T-helper 17 cell (primary cell): ENCODE results near the gene KANK4. TPM values are rescaled to one million over a fixed set of nuclear protein-coding genes. Genes with fewer than 3 reads are reported as not detected.
"Not testable (repeated sequence)": the region's sequence is repeated elsewhere in the genome, so short reads cannot be mapped to it uniquely, and the experiment has no call there.

Experiments
- ATAC-seq: fragments of 150-1000 bp; cut with Tn5 transposase; 2 replicates; pipeline ENCODE4 v1.10.0; 2021; ENCODE audit warnings: mild to moderate bottlenecking, moderate library complexity
- DNase-seq, 3 donors: peaks; one replicate each; pipeline versions ENCODE4 v3.0.0 to v3.0.0-alpha.2; 2020 to 2021
- H3K9me3 ChIP-seq: one replicate; pipeline ENCODE4 v1.7.0; 2013; ENCODE audit warnings: low read length, mild to moderate bottlenecking; ENCODE audit not compliant: control insufficient read depth, poor library complexity, severe bottlenecking
- H3K27ac Mint-ChIP-seq: one replicate; pipeline ENCODE4 v1.8.0; 2022; ENCODE audit warnings: mild to moderate bottlenecking, moderate library complexity, mixed read lengths
- H3K27me3 Mint-ChIP-seq: one replicate; pipeline ENCODE4 v1.8.0; 2022; ENCODE audit warnings: mixed read lengths
- H3K36me3 Mint-ChIP-seq: one replicate; pipeline ENCODE4 v1.8.0; 2022; ENCODE audit warnings: low read depth, mixed read lengths
- H3K4me1 Mint-ChIP-seq: one replicate; pipeline ENCODE4 v1.8.0; 2022; ENCODE audit warnings: mild to moderate bottlenecking, mixed read lengths
- H3K4me3 Mint-ChIP-seq: one replicate; pipeline ENCODE4 v1.8.0; 2022; ENCODE audit warnings: mild to moderate bottlenecking, moderate library complexity, mixed read lengths
- total RNA-seq, 4 donors: library from RNA in 2 of 4; stranded (reverse) in 2 of 4; gene quantifications; one replicate each; pipeline ENCODE4 v1.2.3 and lab custom pipeline; 2022 to 2026

The KANK4 gene
- total RNA-seq, 2 donors from 2014 or later = not detected

GRCh38 chr1:62241371-62242131 is 77.7 kb downstream of the KANK4 start:
- H3K36me3 Mint-ChIP-seq = no peaks in the 10 kb centered on the region
- no peak overlapping the region for H3K27ac Mint-ChIP-seq
- ATAC-seq (no peak), DNase-seq (no peak)
- no peak overlapping the region for H3K4me3 Mint-ChIP-seq
- H3K9me3 ChIP-seq = no peaks in the 10 kb centered on the region
- no peaks in the 10 kb centered on the region for H3K4me1 Mint-ChIP-seq
- H3K27me3 Mint-ChIP-seq = peaks cover 13% of the 10 kb centered on the region

GRCh38 chr1:62240651-62241370 is 78.4 kb downstream of the KANK4 start:
- Mint-ChIP-seq H3K27ac (no peak overlapping the region), H3K4me3 (no peak overlapping the region), H3K4me1 (no peaks in the 10 kb centered on the region), H3K36me3 (no peaks in the 10 kb centered on the region), H3K27me3 (peaks cover 16% of the 10 kb centered on the region)
- H3K9me3 ChIP-seq = no peaks in the 10 kb centered on the region
- ATAC-seq (no peak), DNase-seq (no peak)

GRCh38 chr1:62239652-62240403 is 79.4 kb downstream of the KANK4 start:
- not testable (repeated sequence) for DNase-seq, H3K27ac Mint-ChIP-seq, H3K36me3 Mint-ChIP-seq, H3K4me1 Mint-ChIP-seq, H3K9me3 ChIP-seq, H3K4me3 Mint-ChIP-seq, ATAC-seq
- H3K27me3 Mint-ChIP-seq = peaks cover 26% of the 10 kb centered on the region

- H3K4me1 Mint-ChIP-seq = no peaks in the 10 kb centered on the region
- H3K27me3 Mint-ChIP-seq = peaks cover 38% of the 10 kb centered on the region
- H3K36me3 Mint-ChIP-seq = no peaks in the 10 kb centered on the region
- no peak for ATAC-seq
- no peak for DNase-seq
- no peak overlapping the region for H3K4me3 Mint-ChIP-seq
- H3K9me3 ChIP-seq = no peaks in the 10 kb centered on the region
- H3K27ac Mint-ChIP-seq = no peak overlapping the region
Measured at GRCh38 chr1:62238507-62238906, 80.7 kb downstream of the KANK4 start.

- H3K4me3 Mint-ChIP-seq = no peak overlapping the region
- H3K9me3 ChIP-seq = no peaks in the 10 kb centered on the region
- DNase-seq (no peak), ATAC-seq (no peak)
- peaks cover 43% of the 10 kb centered on the region for H3K27me3 Mint-ChIP-seq
- no peak overlapping the region for H3K27ac Mint-ChIP-seq
- no peaks in the 10 kb centered on the region for H3K36me3 Mint-ChIP-seq
- peaks cover 3% of the 10 kb centered on the region for H3K4me1 Mint-ChIP-seq
Measured at GRCh38 chr1:62237950-62238374, 81.3 kb downstream of the KANK4 start.

- Mint-ChIP-seq H3K27me3 (peaks cover 46% of the 10 kb centered on the region), H3K36me3 (no peaks in the 10 kb centered on the region), H3K27ac (no peak overlapping the region), H3K4me3 (no peak overlapping the region), H3K4me1 (peaks cover 5% of the 10 kb centered on the region)
- H3K9me3 ChIP-seq = no peaks in the 10 kb centered on the region
- DNase-seq (no peak), ATAC-seq (no peak)
Measured at GRCh38 chr1:62237361-62237760, 81.9 kb downstream of the KANK4 start.

- Mint-ChIP-seq H3K27me3 (peaks cover 42% of the 10 kb centered on the region), H3K27ac (no peak overlapping the region), H3K36me3 (no peaks in the 10 kb centered on the region), H3K4me3 (no peak overlapping the region), H3K4me1 (peaks cover 5% of the 10 kb centered on the region)
- H3K9me3 ChIP-seq = no peaks in the 10 kb centered on the region
- ATAC-seq (no peak), DNase-seq (no peak)
Measured at GRCh38 chr1:62235576-62235975, 83.7 kb downstream of the KANK4 start.

- no peak overlapping the region for H3K27ac Mint-ChIP-seq
- no peaks in the 10 kb centered on the region for H3K36me3 Mint-ChIP-seq
- peaks cover 5% of the 10 kb centered on the region for H3K4me1 Mint-ChIP-seq
- no peak for DNase-seq
- no peaks in the 10 kb centered on the region for H3K9me3 ChIP-seq
- peaks cover 44% of the 10 kb centered on the region for H3K27me3 Mint-ChIP-seq
- no peak for ATAC-seq
- no peak overlapping the region for H3K4me3 Mint-ChIP-seq
Measured at GRCh38 chr1:62234688-62235087, 84.5 kb downstream of the KANK4 start.

GRCh38 chr1:62233926-62234450 is 85.2 kb downstream of the KANK4 start:
- H3K4me1 Mint-ChIP-seq = peaks cover 5% of the 10 kb centered on the region
- no peak overlapping the region for H3K4me3 Mint-ChIP-seq
- peaks cover 47% of the 10 kb centered on the region for H3K27me3 Mint-ChIP-seq
- no peak for ATAC-seq
- DNase-seq = no peak
- no peaks in the 10 kb centered on the region for H3K9me3 ChIP-seq
- no peak overlapping the region for H3K27ac Mint-ChIP-seq
- no peaks in the 10 kb centered on the region for H3K36me3 Mint-ChIP-seq

- ATAC-seq = no peak
- peaks cover 56% of the 10 kb centered on the region for H3K27me3 Mint-ChIP-seq
- peaks cover 5% of the 10 kb centered on the region for H3K4me1 Mint-ChIP-seq
- no peaks in the 10 kb centered on the region for H3K9me3 ChIP-seq
- no peak for DNase-seq
- H3K36me3 Mint-ChIP-seq = no peaks in the 10 kb centered on the region
- no peak overlapping the region for H3K4me3 Mint-ChIP-seq
- no peak overlapping the region for H3K27ac Mint-ChIP-seq
Measured at GRCh38 chr1:62232871-62233278, 86.4 kb downstream of the KANK4 start.

- no peak overlapping the region for H3K4me3 Mint-ChIP-seq
Measured at GRCh38 chr1:62230718-62231117, 88.5 kb downstream of the KANK4 start.

GRCh38 chr1:62229932-62230331 is 89.3 kb downstream of the KANK4 start:
- peaks cover 48% of the 10 kb centered on the region for H3K27me3 Mint-ChIP-seq
- H3K27ac Mint-ChIP-seq = no peak overlapping the region
- H3K4me1 Mint-ChIP-seq = peaks cover 5% of the 10 kb centered on the region
- no peaks in the 10 kb centered on the region for H3K9me3 ChIP-seq
- no peak overlapping the region for H3K4me3 Mint-ChIP-seq
- no peak for DNase-seq
- no peaks in the 10 kb centered on the region for H3K36me3 Mint-ChIP-seq
- no peak for ATAC-seq

More at GRCh38 chr1:62230718-62231117, 88.5 kb downstream of the KANK4 start:
- H3K9me3 ChIP-seq = no peaks in the 10 kb centered on the region
- H3K4me1 Mint-ChIP-seq = peaks cover 5% of the 10 kb centered on the region
- peak overlapping the region; percentile 8 for H3K27ac Mint-ChIP-seq
- H3K36me3 Mint-ChIP-seq = no peaks in the 10 kb centered on the region
- ATAC-seq (no peak), DNase-seq (no peak)
- peaks cover 56% of the 10 kb centered on the region for H3K27me3 Mint-ChIP-seq

GRCh38 chr1:62229468-62229867 is 89.8 kb downstream of the KANK4 start:
- ATAC-seq (no peak), DNase-seq (no peak)
- Mint-ChIP-seq H3K4me3 (no peak overlapping the region), H3K36me3 (no peaks in the 10 kb centered on the region), H3K27ac (no peak overlapping the region), H3K4me1 (peaks cover 5% of the 10 kb centered on the region), H3K27me3 (peaks cover 43% of the 10 kb centered on the region)
- H3K9me3 ChIP-seq = no peaks in the 10 kb centered on the region
